ENCODE data around the gene CARD16. TPM values are rescaled to one million over a fixed set of nuclear protein-coding genes. Genes with fewer than 3 reads are reported as not detected.
"Not testable (repeated sequence)": the region's sequence is repeated elsewhere in the genome, so short reads cannot be mapped to it uniquely, and the experiment has no call there.

The CARD16 gene
- total RNA-seq (25.0 and 33.6 TPM in 2 replicates), polyA plus RNA-seq (30.1 and 33.5 TPM in 2 replicates), polyA minus RNA-seq (19.8 and 22.9 TPM in 2 replicates)
- 71.7 TPM for total RNA-seq (2013)

DNA sequence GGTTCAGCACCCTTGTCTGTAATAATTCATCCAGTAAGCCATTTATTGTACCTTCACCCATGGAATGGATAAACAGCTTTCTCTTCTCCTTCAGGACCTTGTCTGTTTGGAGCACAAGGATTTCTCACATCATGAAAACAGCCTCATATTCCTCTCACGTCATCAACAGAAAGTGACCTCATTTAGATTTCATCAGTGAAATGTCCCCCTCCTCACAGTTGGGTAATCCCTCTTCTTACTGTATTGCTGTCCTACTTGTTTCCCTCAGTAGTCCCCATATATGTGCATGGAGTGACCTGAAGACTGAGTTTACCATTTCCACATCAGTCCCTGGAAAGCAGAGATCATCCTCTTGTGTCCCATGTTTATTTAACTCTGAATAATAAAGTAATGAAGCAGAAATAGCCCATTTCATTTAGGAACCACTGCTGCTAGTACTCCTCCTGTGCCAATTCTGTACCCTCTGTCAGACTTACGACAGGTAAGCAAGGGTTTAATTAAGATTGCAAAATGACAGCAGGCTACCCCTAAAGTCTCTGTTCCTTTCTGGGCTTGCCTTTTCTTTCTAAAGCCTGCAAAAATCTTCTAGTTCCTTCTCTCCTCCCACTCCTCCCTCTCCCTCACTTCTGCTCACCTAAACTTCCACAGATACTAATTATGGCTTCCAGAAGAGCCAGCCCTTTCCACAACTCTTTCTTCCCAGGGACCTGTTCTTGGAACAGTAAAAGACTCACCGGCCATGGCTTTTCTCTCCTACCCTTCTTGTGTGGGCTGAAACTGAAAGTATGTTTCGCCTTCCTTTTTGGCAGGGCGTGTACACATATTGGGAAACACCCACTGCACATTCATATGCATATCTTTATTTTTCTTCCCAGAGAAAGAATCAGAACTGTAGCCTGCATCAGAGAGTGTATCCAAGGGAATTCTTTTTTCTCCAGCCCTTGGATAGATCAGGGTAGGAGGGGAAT, at the start of gene CARD16:
TSS of gene CARD16 (minus strand) at position 779 of the 968 bp plus-strand sequence. CDS start at position 741, 38 bp downstream.
- peaks cover 42% of the 10 kb centered on the region for H3K4me1 Mint-ChIP-seq
- 0% methylated on average over 1 of the region's 5 CpGs for WGBS (ENCODE audit: insufficient coverage)
- H3K4me3 Mint-ChIP-seq: peak within 1 kb of the TSS; percentile 90
- Histone ChIP-seq H3K79me2 (ENCODE audit: control insufficient read depth, insufficient read depth, low read length) (peaks cover 37% of the 10 kb centered on the region), H3K4me1 (ENCODE audit: control insufficient read depth in 2 of 2, insufficient read depth in 2 of 2, low read length in 2 of 2) (peaks cover 29 to 37% of the 10 kb centered on the region in 2 donors), H3K4me2 (replicated peaks; ENCODE audit: low read depth, low read length, poor library complexity, severe bottlenecking) (peak within 1 kb of the TSS; percentile 70), H3K4me3 (ENCODE audit: control extremely low read depth in 1 of 5, extremely low read depth in 1 of 5, insufficient read depth in 1 of 5, low read depth in 2 of 5, low read length in 4 of 5) (peak within 1 kb of the TSS; percentile 59 to 95 (median 68)), H2AFZ (ENCODE audit: insufficient read depth, low read depth, low read length, poor library complexity, severe bottlenecking) (peak within 1 kb of the TSS; percentile 88), H3K27ac (ENCODE audit: low read length in 2 of 2) (peak within 1 kb of the TSS; percentile 68 to 75), H3K36me3 (replicated peaks in 1 of 2; ENCODE audit: control extremely low read depth in 1 of 2, control insufficient read depth in 1 of 2, extremely low read depth in 1 of 2, insufficient read depth in 2 of 2, low read length in 1 of 2) (peaks cover 0 to 18% of the 10 kb centered on the region in 2 experiments), H3K9ac (ENCODE audit: low read length) (peak within 1 kb of the TSS; percentile 87)
- H3K9me3 ChIP-seq (ENCODE audit: control extremely low read depth in 1 of 3, control insufficient read depth in 2 of 3, insufficient read depth in 1 of 3, low read length in 2 of 3); H3K27me3 ChIP-seq (replicated peaks in 1 of 4; ENCODE audit: control extremely low read depth in 1 of 4, control insufficient read depth in 3 of 4, insufficient read depth in 4 of 4, low read length in 3 of 4); CTCF ChIA-PET; H3K27me3 Mint-ChIP-seq; POLR2A ChIA-PET; H3K9me3 Mint-ChIP-seq (ENCODE audit: insufficient read depth); H4K20me1 ChIP-seq (ENCODE audit: control insufficient read depth, insufficient read depth, low read length, poor library complexity, severe bottlenecking): not testable (repeated sequence)
- DNase-seq (peak; percentile 64), ATAC-seq (ENCODE audit: low read depth) (peak; percentile 93)
- intact Hi-C loops (cut with micrococcal nuclease): loop anchor here (10.0 kb wide), 1 partner anchor 250 kb away; no protein-coding TSS in a partner anchor
- H3K27ac Mint-ChIP-seq: peak within 1 kb of the TSS; percentile 92

DNA sequence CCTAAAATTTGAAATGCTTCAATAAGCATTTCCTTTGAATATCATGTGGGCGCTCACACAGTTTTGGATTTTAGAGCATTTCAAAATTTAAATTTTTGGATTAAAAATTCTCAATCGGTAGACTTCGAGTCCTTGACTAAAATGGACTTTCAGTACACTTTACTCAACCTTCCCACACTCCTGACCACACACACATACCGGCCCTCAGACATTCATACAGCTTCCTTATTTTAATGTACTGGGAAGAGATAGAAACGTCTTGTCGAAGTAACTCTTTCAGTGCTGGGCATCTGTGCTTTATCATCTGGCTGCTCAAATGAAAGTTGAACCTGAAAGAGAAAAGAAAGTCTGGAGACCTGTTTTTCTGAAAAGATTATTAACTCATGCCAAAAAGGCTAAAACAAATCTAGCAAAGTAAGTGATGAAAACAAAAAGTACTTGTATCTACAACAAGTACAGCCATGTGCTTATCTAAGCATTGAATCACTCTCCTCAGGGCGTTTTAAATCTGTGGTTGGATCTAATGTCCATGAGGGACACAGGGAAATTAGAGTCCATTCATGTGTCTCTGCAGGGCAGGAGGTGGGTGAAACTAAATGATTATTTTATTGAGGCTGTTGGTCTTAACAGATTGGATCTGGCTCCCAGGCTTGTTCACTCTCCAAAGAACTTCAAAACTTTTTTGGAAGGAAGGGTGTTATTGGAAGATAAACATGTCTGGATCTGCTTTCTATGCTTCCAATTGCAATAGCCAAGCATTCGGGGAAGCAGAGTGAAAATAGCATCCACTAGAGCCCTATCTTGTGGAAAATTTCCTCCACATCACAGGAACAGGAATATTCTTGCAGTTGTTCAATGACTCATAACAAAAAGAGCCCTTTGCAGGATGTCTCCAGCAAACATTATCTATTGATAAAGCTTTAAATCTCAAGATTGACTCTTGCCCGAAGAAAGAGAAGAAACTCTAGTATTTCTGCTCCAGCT, 47.4 kb upstream of the CARD16 start:
- CTCF ChIA-PET: no interaction called here
- no peaks in the 10 kb centered on the region for H3K27me3 ChIP-seq (replicated peaks in 1 of 4; ENCODE audit: control extremely low read depth in 1 of 4, control insufficient read depth in 3 of 4, insufficient read depth in 4 of 4, low read length in 3 of 4)
- no peaks in the 10 kb centered on the region for H4K20me1 ChIP-seq (ENCODE audit: control insufficient read depth, insufficient read depth, low read length, poor library complexity, severe bottlenecking)
- TF ChIP-seq, protein P1, sequence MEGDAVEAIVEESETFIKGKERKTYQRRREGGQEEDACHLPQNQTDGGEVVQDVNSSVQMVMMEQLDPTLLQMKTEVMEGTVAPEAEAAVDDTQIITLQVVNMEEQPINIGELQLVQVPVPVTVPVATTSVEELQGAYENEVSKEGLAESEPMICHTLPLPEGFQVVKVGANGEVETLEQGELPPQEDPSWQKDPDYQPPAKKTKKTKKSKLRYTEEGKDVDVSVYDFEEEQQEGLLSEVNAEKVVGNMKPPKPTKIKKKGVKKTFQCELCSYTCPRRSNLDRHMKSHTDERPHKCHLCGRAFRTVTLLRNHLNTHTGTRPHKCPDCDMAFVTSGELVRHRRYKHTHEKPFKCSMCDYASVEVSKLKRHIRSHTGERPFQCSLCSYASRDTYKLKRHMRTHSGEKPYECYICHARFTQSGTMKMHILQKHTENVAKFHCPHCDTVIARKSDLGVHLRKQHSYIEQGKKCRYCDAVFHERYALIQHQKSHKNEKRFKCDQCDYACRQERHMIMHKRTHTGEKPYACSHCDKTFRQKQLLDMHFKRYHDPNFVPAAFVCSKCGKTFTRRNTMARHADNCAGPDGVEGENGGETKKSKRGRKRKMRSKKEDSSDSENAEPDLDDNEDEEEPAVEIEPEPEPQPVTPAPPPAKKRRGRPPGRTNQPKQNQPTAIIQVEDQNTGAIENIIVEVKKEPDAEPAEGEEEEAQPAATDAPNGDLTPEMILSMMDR (IDR thresholded peaks at IDR 0.05): no peak
- no peak for TF ChIP-seq EZH2 (IDR thresholded peaks at IDR 0.05; ENCODE audit: borderline replicate concordance, insufficient read depth, low read depth, low read length, poor library complexity, severe bottlenecking)
- H3K4me2 ChIP-seq (replicated peaks; ENCODE audit: low read depth, low read length, poor library complexity, severe bottlenecking): no peak overlapping the region
- H2AFZ ChIP-seq (ENCODE audit: insufficient read depth, low read depth, low read length, poor library complexity, severe bottlenecking): no peak overlapping the region
- H3K9me3 Mint-ChIP-seq (ENCODE audit: insufficient read depth): no peaks in the 10 kb centered on the region
- H3K4me3 Mint-ChIP-seq: no peak overlapping the region
- no peak overlapping the region for H3K27ac ChIP-seq (ENCODE audit: low read length in 2 of 2)
- POLR2A ChIA-PET: no interaction called here
- no peak overlapping the region for H3K27ac Mint-ChIP-seq
- no peak overlapping the region for H3K4me3 ChIP-seq (ENCODE audit: control extremely low read depth in 1 of 5, extremely low read depth in 1 of 5, insufficient read depth in 1 of 5, low read depth in 2 of 5, low read length in 4 of 5)
- no peaks in the 10 kb centered on the region for H3K9me3 ChIP-seq (ENCODE audit: control extremely low read depth in 1 of 3, control insufficient read depth in 2 of 3, insufficient read depth in 1 of 3, low read length in 2 of 3)
- intact Hi-C loops (cut with micrococcal nuclease): no loop called here
- 100% methylated on average over 1 of the region's 9 CpGs for WGBS (ENCODE audit: insufficient coverage)
- H3K79me2 ChIP-seq (ENCODE audit: control insufficient read depth, insufficient read depth, low read length): no peaks in the 10 kb centered on the region
- DNase-seq: no peak
- H3K36me3 ChIP-seq (replicated peaks in 1 of 2; ENCODE audit: control extremely low read depth in 1 of 2, control insufficient read depth in 1 of 2, extremely low read depth in 1 of 2, insufficient read depth in 2 of 2, low read length in 1 of 2): no peaks in the 10 kb centered on the region
- H3K27me3 Mint-ChIP-seq: peaks cover 16% of the 10 kb centered on the region
- H3K4me1 Mint-ChIP-seq: no peaks in the 10 kb centered on the region
- H3K4me1 ChIP-seq (ENCODE audit: control insufficient read depth in 2 of 2, insufficient read depth in 2 of 2, low read length in 2 of 2): no peaks in the 10 kb centered on the region
- no peak for ATAC-seq (ENCODE audit: low read depth)
- no peak overlapping the region for H3K9ac ChIP-seq (ENCODE audit: low read length)

Data from B cell (primary cell).